Osteoblast (primary cell): ENCODE measurements around the gene BICDL1. TPM values are rescaled to one million over a fixed set of nuclear protein-coding genes. Genes with fewer than 3 reads are reported as not detected.

Source experiments
- DNase-seq: peaks from one replicate; pipeline ENCODE4 v3.0.0; 2011; ENCODE audit warnings: low spot score, mixed read lengths; ENCODE audit not compliant: insufficient read length; ENCODE audit errors: missing footprints
- H2AFZ ChIP-seq: 2 replicates; pipeline ENCODE4 v1.6.0; 2011; ENCODE audit warnings: mild to moderate bottlenecking, low read length
- H3K27ac ChIP-seq: 2 replicates; pipeline ENCODE4 v1.5.1; 2011; ENCODE audit warnings: mild to moderate bottlenecking, low read depth, low read length, moderate library complexity
- H3K27me3 ChIP-seq: 2 replicates; pipeline ENCODE4 v1.6.0; 2012; ENCODE audit warnings: mild to moderate bottlenecking, control low read depth, inconsistent platforms, low read length, moderate library complexity; ENCODE audit not compliant: insufficient read depth
- H3K36me3 ChIP-seq: 2 replicates; pipeline ENCODE4 v1.5.1; 2011; ENCODE audit warnings: mild to moderate bottlenecking, low read length, control low read depth, moderate library complexity; ENCODE audit not compliant: insufficient read depth
- H3K4me1 ChIP-seq: 2 replicates; pipeline ENCODE4 v1.5.1; 2011; ENCODE audit warnings: mild to moderate bottlenecking, low read length, control low read depth, moderate library complexity; ENCODE audit not compliant: insufficient read depth
- H3K4me2 ChIP-seq: 2 replicates; pipeline ENCODE4 v1.6.0; 2011; ENCODE audit warnings: mild to moderate bottlenecking, low read length; ENCODE audit not compliant: insufficient read depth
- H3K4me3 ChIP-seq: fragments of 200-600 bp; sonication (generic); 3 replicates; pipeline ENCODE4 v1.5.1; 2012; ENCODE audit warnings: mild to moderate bottlenecking, low read length, inconsistent platforms; ENCODE audit not compliant: insufficient read depth
- H3K79me2 ChIP-seq: 2 replicates; pipeline ENCODE4 v1.6.0; 2012; ENCODE audit warnings: mild to moderate bottlenecking, low read length, control low read depth, inconsistent platforms; ENCODE audit not compliant: insufficient read depth
- H3K9me3 ChIP-seq: 2 replicates; pipeline ENCODE4 v1.5.1; 2011; ENCODE audit warnings: low read depth, low read length, control low read depth
- H4K20me1 ChIP-seq: 2 replicates; pipeline ENCODE4 v1.6.0; 2012; ENCODE audit warnings: mild to moderate bottlenecking, low read length, control low read depth; ENCODE audit not compliant: insufficient read depth
- CTCF ChIP-seq: IDR thresholded peaks from 2 replicates; pipeline ENCODE4 v1.5.1; 2011; ENCODE audit warnings: mild to moderate bottlenecking, low read depth, low read length, moderate library complexity; ENCODE audit errors: extremely low read depth
- total RNA-seq: library from RNA; depleted of rRNA; stranded (reverse); fragments of >200 nt; gene quantifications from 2 replicates; pipeline ENCODE4 v1.2.3, GENCODE V29; 2012

Gene BICDL1
- total RNA-seq, 1 donor, result not detected

- Histone ChIP-seq H3K4me2 (no peak overlapping the region), H3K27me3 (peaks cover 59% of the 10 kb centered on the region), H3K27ac (no peak overlapping the region), H3K79me2 (no peaks in the 10 kb centered on the region), H2AFZ (no peak overlapping the region), H4K20me1 (no peaks in the 10 kb centered on the region), H3K9me3 (no peaks in the 10 kb centered on the region), H3K36me3 (no peaks in the 10 kb centered on the region), H3K4me1 (no peaks in the 10 kb centered on the region), H3K4me3 (no peak overlapping the region)
- DNase-seq, result no peak
- TF ChIP-seq CTCF, result no peak
Measured at GRCh38 chr12:120066341-120066740, 77.3 kb downstream of the BICDL1 start.

- no peaks in the 10 kb centered on the region for H3K79me2 ChIP-seq
- no peaks in the 10 kb centered on the region for H3K4me1 ChIP-seq
- H3K27ac ChIP-seq, result no peak overlapping the region
- no peaks in the 10 kb centered on the region for H3K36me3 ChIP-seq
- H4K20me1 ChIP-seq, result no peaks in the 10 kb centered on the region
- TF ChIP-seq CTCF, result no peak
- H3K4me3 ChIP-seq, result no peak overlapping the region
- DNase-seq, result no peak
- H2AFZ ChIP-seq, result no peak overlapping the region
- no peaks in the 10 kb centered on the region for H3K9me3 ChIP-seq
- H3K4me2 ChIP-seq, result no peak overlapping the region
- peaks cover 55% of the 10 kb centered on the region for H3K27me3 ChIP-seq
Measured at GRCh38 chr12:120067084-120067869, 78.2 kb downstream of the BICDL1 start.

- no peaks in the 10 kb centered on the region for H4K20me1 ChIP-seq
- DNase-seq, result no peak
- H2AFZ ChIP-seq, result no peak overlapping the region
- no peak for TF ChIP-seq CTCF
- no peaks in the 10 kb centered on the region for H3K79me2 ChIP-seq
- H3K27ac ChIP-seq, result no peak overlapping the region
- H3K9me3 ChIP-seq, result no peaks in the 10 kb centered on the region
- no peaks in the 10 kb centered on the region for H3K36me3 ChIP-seq
- no peak overlapping the region for H3K4me2 ChIP-seq
- H3K4me1 ChIP-seq, result no peaks in the 10 kb centered on the region
- peaks cover 49% of the 10 kb centered on the region for H3K27me3 ChIP-seq
- no peak overlapping the region for H3K4me3 ChIP-seq
Measured at GRCh38 chr12:120067901-120068300, 78.9 kb downstream of the BICDL1 start.

GRCh38 chr12:120069278-120069677 is 80.2 kb downstream of the BICDL1 start:
- no peaks in the 10 kb centered on the region for H4K20me1 ChIP-seq
- H3K4me1 ChIP-seq, result no peaks in the 10 kb centered on the region
- no peaks in the 10 kb centered on the region for H3K9me3 ChIP-seq
- no peak overlapping the region for H2AFZ ChIP-seq
- no peak overlapping the region for H3K27ac ChIP-seq
- no peak for TF ChIP-seq CTCF
- H3K4me3 ChIP-seq, result no peak overlapping the region
- no peaks in the 10 kb centered on the region for H3K36me3 ChIP-seq
- H3K79me2 ChIP-seq, result no peaks in the 10 kb centered on the region
- H3K27me3 ChIP-seq, result peaks cover 37% of the 10 kb centered on the region
- no peak overlapping the region for H3K4me2 ChIP-seq
- DNase-seq, result no peak
